IMR-90 (cell line): Measurements from ENCODE around the gene EMX1.

ENCODE experiments used
- CHD1 ChIP-seq: IDR thresholded peaks from 2 replicates; pipeline ENCODE4 v1.6.1; 2012; ENCODE audit warnings: low read depth, low read length, improper control_type of control experiment
- CTCF ChIP-seq: conservative IDR thresholded peaks from 2 replicates; pipeline ENCODE4 v1.5.1; 2012; ENCODE audit warnings: mild to moderate bottlenecking, low read depth, low read length, improper control_type of control experiment
- ELK1 ChIP-seq: fragments of 150-350 bp; IDR thresholded peaks from 2 replicates; pipeline ENCODE4 v1.6.1; 2016; ENCODE audit warnings: low read depth, mild to moderate bottlenecking, low read length, moderate library complexity, borderline replicate concordance
- MAFK ChIP-seq: IDR thresholded peaks from 2 replicates; pipeline ENCODE4 v1.6.1; 2012; ENCODE audit warnings: low read depth, low read length, improper control_type of control experiment
- MAZ ChIP-seq: IDR thresholded peaks from 2 replicates; pipeline ENCODE4 v1.6.1; 2012; ENCODE audit warnings: low read depth, mild to moderate bottlenecking, low read length, improper control_type of control experiment, moderate library complexity, borderline replicate concordance
- MXI1 ChIP-seq: IDR thresholded peaks from 2 replicates; pipeline ENCODE4 v1.6.1; 2012; ENCODE audit warnings: low read depth, mild to moderate bottlenecking, low read length, moderate library complexity, borderline replicate concordance
- POLR2A ChIP-seq: IDR thresholded peaks from 2 replicates; pipeline ENCODE4 v1.6.1; 2012; ENCODE audit warnings: mild to moderate bottlenecking, low read depth, low read length
- RAD21 ChIP-seq: IDR thresholded peaks from 2 replicates; pipeline ENCODE4 v1.6.1; 2012; ENCODE audit warnings: low read length, improper control_type of control experiment

- TF ChIP-seq POLR2A (no peak), CTCF (no peak), MAZ (no peak), CHD1 (no peak), RAD21 (no peak), ELK1 (no peak), MAFK (no peak), MXI1 (no peak)
These were observed 17.0 kb upstream of the EMX1 start for GRCh38 chr2:72900191-72900825.
